GM12878 (cell line): ENCODE data around the gene CFAP300. TPM values are rescaled to one million over a fixed set of nuclear protein-coding genes. Genes with fewer than 3 reads are reported as not detected.

Source experiments
- ATAC-seq: fragments of 200-7000 bp; cut with Tn5 transposase; 3 replicates; pipeline ENCODE4 v1.9.1; 2020; ENCODE audit warnings: mild to moderate bottlenecking, moderate library complexity
- BruUV-seq: library from RNA; stranded (reverse); fragments of 400-500 nt; replicated peaks from 2 replicates; lab custom pipeline; 2021; lab: Mats Ljungman, UMichigan
- CTCF ChIA-PET: fragments of 300-600 bp; sonication (Branson Sonifier 250); formaldehyde crosslinking; extraction: SDS; loops from one replicate; lab custom pipeline; 2021; ENCODE audit warnings: inconsistent platforms; lab: Yijun Ruan, JAX
- POLR2A ChIA-PET: fragments of 350-600 bp; formaldehyde crosslinking; extraction: SDS; loops from one replicate; lab custom pipeline; 2021; ENCODE audit warnings: inconsistent platforms; lab: Charles Lee
- RAD21 ChIA-PET: fragments of 300-600 bp; sonication (Branson Sonifier 250); formaldehyde crosslinking; loops from one replicate; lab custom pipeline; 2023; ENCODE audit warnings: antibody characterized with exemption; ENCODE audit not compliant: unreplicated experiment; lab: Charles Lee
- SMC1A ChIA-PET: fragments of 300-600 bp; sonication (Branson Sonifier 250); formaldehyde crosslinking; loops from one replicate; lab custom pipeline; 2023; ENCODE audit not compliant: unreplicated experiment, uncharacterized antibody; lab: Charles Lee
- DNase-seq: peaks from one replicate; pipeline ENCODE4 v3.0.0-alpha.2; 2011; ENCODE audit warnings: low read depth, low spot score
- FAIRE-seq: peaks from 3 replicates; lab custom pipeline; 2011; peaks lifted over from hg19 to GRCh38; lab: Jason Lieb, UNC
- H2AFZ ChIP-seq: 2 replicates; pipeline ENCODE4 v1.6.0; 2011; ENCODE audit warnings: low read depth, low read length, control low read depth; ENCODE audit not compliant: control insufficient read depth
- H3K27ac ChIP-seq: 2 replicates; pipeline ENCODE4 v1.5.1; 2011; ENCODE audit warnings: control low read depth; ENCODE audit not compliant: control insufficient read depth, insufficient read depth
- H3K27me3 ChIP-seq, 2 experiments: replicated peaks in 1 of 2; 2 replicates each; pipeline versions ENCODE4 v1.6.0 to v1.6.1; 2011; ENCODE audit warnings: low read length in 1 of 2; ENCODE audit not compliant: control insufficient read depth in 2 of 2, insufficient read depth in 2 of 2
- H3K36me3 ChIP-seq, 2 experiments: 2 replicates each; pipeline ENCODE4 v1.5.1; 2011; ENCODE audit warnings: low read length in 1 of 2; ENCODE audit not compliant: control insufficient read depth in 2 of 2, insufficient read depth in 2 of 2
- H3K4me1 ChIP-seq: 2 replicates; pipeline ENCODE4 v1.6.1; 2011; ENCODE audit warnings: mild to moderate bottlenecking, low read length, moderate library complexity, mixed read lengths; ENCODE audit not compliant: control insufficient read depth, insufficient read depth
- H3K4me2 ChIP-seq: 2 replicates; pipeline ENCODE4 v1.6.0; 2011; ENCODE audit warnings: control low read depth; ENCODE audit not compliant: control insufficient read depth, insufficient read depth
- H3K4me3 ChIP-seq: fragments of 200-600 bp; sonication (generic); 2 replicates; pipeline ENCODE4 v1.5.1; 2016
- H3K79me2 ChIP-seq: 2 replicates; pipeline ENCODE4 v1.6.0; 2011; ENCODE audit warnings: low read length; ENCODE audit not compliant: control insufficient read depth, insufficient read depth
- H3K9ac ChIP-seq: 2 replicates; pipeline ENCODE4 v1.8.0; 2011; ENCODE audit warnings: low read length, control low read depth, mixed read lengths; ENCODE audit not compliant: control insufficient read depth, insufficient read depth
- H3K9me3 ChIP-seq: replicated peaks from 3 replicates; pipeline ENCODE4 v1.5.1; 2011; ENCODE audit warnings: mild to moderate bottlenecking, low read length; ENCODE audit not compliant: control insufficient read depth, insufficient read depth
- H4K20me1 ChIP-seq: 2 replicates; pipeline ENCODE4 v1.6.0; 2011; ENCODE audit not compliant: control insufficient read depth, insufficient read depth
- DPF2 ChIP-seq: fragments of 450-650 bp; IDR thresholded peaks from 2 replicates; pipeline ENCODE4 v1.6.1; 2017; ENCODE audit warnings: mild to moderate bottlenecking
- E2F8 ChIP-seq: fragments of 450-650 bp; IDR thresholded peaks from 2 replicates; pipeline ENCODE4 v1.6.1; 2018; ENCODE audit warnings: mild to moderate bottlenecking, low read depth, moderate library complexity; ENCODE audit not compliant: partially characterized antibody
- ELK1 ChIP-seq: IDR thresholded peaks from 2 replicates; pipeline ENCODE4 v1.6.1; 2012; ENCODE audit warnings: low read depth, low read length, improper control_type of control experiment
- IRF5 ChIP-seq: fragments of 450-650 bp; IDR thresholded peaks from 2 replicates; pipeline ENCODE4 v1.6.1; 2017; ENCODE audit warnings: borderline replicate concordance
- MLLT1 ChIP-seq: fragments of 450-650 bp; IDR thresholded peaks from 2 replicates; pipeline ENCODE4 v1.6.1; 2016; ENCODE audit warnings: mild to moderate bottlenecking
- NR2C2 ChIP-seq: IDR thresholded peaks from 2 replicates; pipeline ENCODE4 v1.6.1; 2011; ENCODE audit warnings: borderline replicate concordance, low read depth; ENCODE audit not compliant: control insufficient read depth, insufficient read length
- SMAD1 ChIP-seq: fragments of 450-650 bp; IDR thresholded peaks from 2 replicates; pipeline ENCODE4 v1.6.1; 2018; ENCODE audit warnings: mild to moderate bottlenecking, low read depth; ENCODE audit not compliant: partially characterized antibody
- SREBF1 ChIP-seq: IDR thresholded peaks from 2 replicates; pipeline ENCODE4 v1.6.1; 2012; ENCODE audit warnings: mild to moderate bottlenecking, low read length
- STAT3 ChIP-seq: IDR thresholded peaks from 2 replicates; pipeline ENCODE4 v1.6.1; 2011; ENCODE audit warnings: low read depth, low read length, improper control_type of control experiment
- ZNF687 ChIP-seq: fragments of 450-650 bp; IDR thresholded peaks from 2 replicates; pipeline ENCODE4 v1.6.1; 2017; ENCODE audit warnings: mild to moderate bottlenecking, moderate library complexity
- WGBS: methylation state at CpG from one replicate; pipeline ENCODE4 v1.1.6; 2016; ENCODE audit warnings: low lambda C conversion rate; ENCODE audit not compliant: insufficient replicate concordance, insufficient coverage; ENCODE audit errors: missing lambda C conversion rate; 5-methylcytosine and 5-hydroxymethylcytosine counted together
- in situ Hi-C: fragments of 300-500 bp; cut with MboI; formaldehyde crosslinking; loops from 9 replicates; pipeline ENCODE4 v1.14.3; 2018; ENCODE audit warnings: mixed read lengths
- intact Hi-C: fragments of 100-400 bp; cut with micrococcal nuclease; formaldehyde crosslinking; loops from one replicate; pipeline ENCODE4 v1.14.2; 2022; ENCODE audit not compliant: unreplicated experiment
- polyA plus RNA-seq, 11 experiments: library from polyadenylated mRNA; depleted of rRNA in 4 of 11; unstranded in 6 of 11; stranded (reverse) in 5 of 11; fragments of >200 nt; fragmentation: Nextera tagmentation in 4 of 11; fragmentation: Illumina TruSeq in 1 of 11; extraction: Ambion mirVana in 4 of 11; extraction: Trizol in 1 of 11; gene quantifications; 1 replicate in 1 of 11; 2 replicates in 10 of 11; pipeline versions ENCODE4 v1.2.1 to v1.2.3, GENCODE V29; 2011 to 2016; ENCODE audit warnings: inconsistent platforms in 2 of 11, missing spikeins in 2 of 11, low read depth in 1 of 11
- total RNA-seq, 4 experiments: library from RNA; depleted of rRNA in 3 of 4; stranded (reverse); fragments of >200 nt in 3 of 4; fragmentation: Illumina TruSeq in 1 of 4; extraction: Trizol in 1 of 4; gene quantifications; 2 replicates each; pipeline versions ENCODE4 v1.2.1 to v1.2.3, GENCODE V29; 2013 to 2021
- TF ChIP-seq, protein P1 (sequence below): fragments of 450-650 bp; conservative IDR thresholded peaks from 2 replicates; pipeline ENCODE4 v1.6.1; 2017; ENCODE audit warnings: mild to moderate bottlenecking, moderate library complexity

CFAP300 gene
- total and polyA plus RNA-seq, 10 of the 15 experiments (the other 5 are each of a cell fraction or from before 2014, with no cell fraction given), result not detected

- RAD21 ChIA-PET, result no interaction called here
- H3K4me2 ChIP-seq, result no peak overlapping the region
- in situ Hi-C loops, result no loop called here
- no peak for TF ChIP-seq SMAD1
- TF ChIP-seq E2F8, result no peak
- no peak for TF ChIP-seq STAT3
- no peak for TF ChIP-seq SREBF1
- no peak for TF ChIP-seq IRF5
- TF ChIP-seq, protein P1, sequence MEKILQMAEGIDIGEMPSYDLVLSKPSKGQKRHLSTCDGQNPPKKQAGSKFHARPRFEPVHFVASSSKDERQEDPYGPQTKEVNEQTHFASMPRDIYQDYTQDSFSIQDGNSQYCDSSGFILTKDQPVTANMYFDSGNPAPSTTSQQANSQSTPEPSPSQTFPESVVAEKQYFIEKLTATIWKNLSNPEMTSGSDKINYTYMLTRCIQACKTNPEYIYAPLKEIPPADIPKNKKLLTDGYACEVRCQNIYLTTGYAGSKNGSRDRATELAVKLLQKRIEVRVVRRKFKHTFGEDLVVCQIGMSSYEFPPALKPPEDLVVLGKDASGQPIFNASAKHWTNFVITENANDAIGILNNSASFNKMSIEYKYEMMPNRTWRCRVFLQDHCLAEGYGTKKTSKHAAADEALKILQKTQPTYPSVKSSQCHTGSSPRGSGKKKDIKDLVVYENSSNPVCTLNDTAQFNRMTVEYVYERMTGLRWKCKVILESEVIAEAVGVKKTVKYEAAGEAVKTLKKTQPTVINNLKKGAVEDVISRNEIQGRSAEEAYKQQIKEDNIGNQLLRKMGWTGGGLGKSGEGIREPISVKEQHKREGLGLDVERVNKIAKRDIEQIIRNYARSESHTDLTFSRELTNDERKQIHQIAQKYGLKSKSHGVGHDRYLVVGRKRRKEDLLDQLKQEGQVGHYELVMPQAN, result no peak
- TF ChIP-seq ELK1, result no peak
- TF ChIP-seq DPF2, result no peak
- no peak for TF ChIP-seq NR2C2
- TF ChIP-seq ZNF687, result no peak
- TF ChIP-seq MLLT1, result no peak
These were observed 26.0 kb downstream of the CFAP300 start for GRCh38 chr11:102073253-102073652.

More at GRCh38 chr11:102073253-102073652, 26.0 kb downstream of the CFAP300 start:
- FAIRE-seq (no peak), ATAC-seq (no peak), DNase-seq (no peak)
- ChIA-PET CTCF (no interaction called here), POLR2A (no interaction called here), SMC1A (no interaction called here)
- H3K4me1 ChIP-seq, result no peaks in the 10 kb centered on the region
- H2AFZ ChIP-seq, result no peak overlapping the region
- no peaks in the 10 kb centered on the region for H4K20me1 ChIP-seq
- H3K9ac ChIP-seq, result no peak overlapping the region
- no peaks in the 10 kb centered on the region for H3K27me3 ChIP-seq
- WGBS, result 13% methylated on average over 2 of the region's 2 CpGs
- no peaks in the 10 kb centered on the region; the same call in 2 of the 3 replicates for H3K9me3 ChIP-seq
- H3K27ac ChIP-seq, result no peak overlapping the region
- intact Hi-C loops, result no loop called here
- H3K79me2 ChIP-seq, result no peaks in the 10 kb centered on the region
- BruUV-seq, result no TSS peak
- no peaks in the 10 kb centered on the region for H3K36me3 ChIP-seq
- H3K4me3 ChIP-seq, result no peak overlapping the region
